Activated naive CD8-positive, alpha-beta T cell (primary cell): ENCODE measurements around the gene TMEM134.
"Not testable (repeated sequence)": the region's sequence is repeated elsewhere in the genome, so short reads cannot be mapped to it uniquely, and the experiment has no call there.

Experiments used
- H3K27ac Mint-ChIP-seq: one replicate; pipeline ENCODE4 v1.8.0; 2021; ENCODE audit warnings: mixed read lengths
- H3K27me3 Mint-ChIP-seq: one replicate; pipeline ENCODE4 v1.8.0; 2021; ENCODE audit warnings: mixed read lengths
- H3K36me3 Mint-ChIP-seq: one replicate; pipeline ENCODE4 v1.8.0; 2021; ENCODE audit warnings: mixed read lengths
- H3K4me1 Mint-ChIP-seq: one replicate; pipeline ENCODE4 v1.8.0; 2021; ENCODE audit warnings: low read depth, mixed read lengths
- H3K4me3 Mint-ChIP-seq: one replicate; pipeline ENCODE4 v1.8.0; 2021; ENCODE audit warnings: mild to moderate bottlenecking, mixed read lengths
- H3K9me3 Mint-ChIP-seq: one replicate; pipeline ENCODE4 v1.8.0; 2021; ENCODE audit warnings: low read depth, mixed read lengths

The TMEM134 gene

DNA sequence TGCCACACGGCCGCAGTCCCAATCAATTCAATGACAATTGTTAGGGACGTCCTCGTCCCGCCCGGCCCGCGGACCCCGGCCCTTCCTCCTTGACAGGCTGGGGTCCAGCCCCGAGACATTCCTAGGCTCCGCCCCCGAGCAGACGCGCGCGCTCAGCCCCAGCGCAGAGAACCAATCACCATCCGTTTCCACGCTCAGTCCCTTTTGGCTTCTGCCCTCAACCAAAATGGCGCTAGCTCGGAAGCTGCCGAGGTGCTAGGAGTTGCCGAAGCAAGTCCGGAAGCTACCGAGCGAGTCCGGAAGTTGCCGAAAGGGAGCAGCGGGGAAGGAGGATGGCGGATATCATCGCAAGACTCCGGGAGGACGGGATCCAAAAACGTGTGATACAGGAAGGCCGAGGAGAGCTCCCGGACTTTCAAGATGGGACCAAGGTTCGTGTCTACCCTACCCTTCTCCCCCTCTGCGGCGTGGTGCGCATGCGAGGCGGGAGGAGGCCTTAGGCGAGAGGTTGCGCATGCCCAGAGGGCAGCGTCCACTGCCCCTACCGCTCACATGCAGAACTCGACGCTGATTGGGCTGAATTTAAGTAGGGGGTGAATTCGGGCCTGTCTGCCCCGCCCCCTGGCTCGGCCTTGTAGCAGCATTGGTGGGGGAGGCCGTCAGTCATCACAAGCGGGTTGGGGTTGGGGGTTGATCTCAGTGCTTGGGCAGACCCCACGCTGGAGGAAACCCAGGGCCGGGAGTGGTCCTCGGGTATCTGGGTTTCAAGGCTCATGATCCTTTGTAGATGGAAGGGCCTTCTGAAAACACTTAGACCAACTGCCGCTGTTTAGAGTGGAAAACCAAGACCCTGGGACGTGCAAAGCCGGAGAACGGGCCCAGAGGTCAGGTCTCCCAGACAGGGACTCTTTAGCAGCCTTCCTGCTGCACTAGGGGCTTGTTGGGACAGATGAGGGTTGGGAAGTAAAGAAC, 14.1 kb upstream of the TMEM134 start, which contains the start of gene AIP:
Gene AIP, plus strand, starts transcription at position 200 of the 972 bp plus-strand sequence. Its CDS starts 133 bp downstream, at position 333.
- Mint-ChIP-seq H3K27me3 (no peaks in the 10 kb centered on the region), H3K27ac (peak within 1 kb of the TSS; percentile 99), H3K9me3 (no peaks in the 10 kb centered on the region), H3K4me1 (peaks cover 56% of the 10 kb centered on the region), H3K4me3 (peak within 1 kb of the TSS; percentile 93), H3K36me3 (peaks cover 6% of the 10 kb centered on the region)

DNA sequence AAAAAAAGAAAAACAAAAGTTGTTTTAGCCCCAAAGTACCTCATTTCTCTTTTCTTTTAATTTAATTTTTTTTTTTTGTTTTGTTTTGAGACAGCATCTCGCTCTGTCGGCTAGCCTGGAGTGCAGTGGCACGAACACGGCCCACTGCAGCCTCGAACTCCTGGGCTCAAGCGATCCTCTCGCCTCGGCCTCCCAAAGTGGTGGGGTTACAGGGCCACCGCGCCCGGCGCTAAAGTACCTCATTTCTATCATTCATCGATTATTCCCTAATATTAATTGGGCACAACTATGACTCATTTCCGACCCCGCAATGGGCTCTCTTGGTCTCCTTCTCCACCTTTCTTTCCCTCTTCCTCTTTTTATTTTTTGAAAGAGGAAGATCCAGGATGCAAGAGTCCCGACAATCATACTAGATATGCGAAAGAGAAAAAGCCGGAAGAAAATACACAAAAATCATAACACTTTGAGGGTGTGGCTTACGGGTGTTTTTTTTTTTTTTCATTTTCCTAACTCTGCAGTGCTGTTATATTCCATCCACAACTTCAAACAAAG, 13.3 kb upstream of the TMEM134 start:
- Mint-ChIP-seq H3K27me3 (no peaks in the 10 kb centered on the region), H3K4me1 (peaks cover 49% of the 10 kb centered on the region), H3K9me3 (no peaks in the 10 kb centered on the region), H3K36me3 (no peaks in the 10 kb centered on the region), H3K27ac (peak overlapping the region; percentile 99), H3K4me3 (peak overlapping the region; percentile 93)

DNA sequence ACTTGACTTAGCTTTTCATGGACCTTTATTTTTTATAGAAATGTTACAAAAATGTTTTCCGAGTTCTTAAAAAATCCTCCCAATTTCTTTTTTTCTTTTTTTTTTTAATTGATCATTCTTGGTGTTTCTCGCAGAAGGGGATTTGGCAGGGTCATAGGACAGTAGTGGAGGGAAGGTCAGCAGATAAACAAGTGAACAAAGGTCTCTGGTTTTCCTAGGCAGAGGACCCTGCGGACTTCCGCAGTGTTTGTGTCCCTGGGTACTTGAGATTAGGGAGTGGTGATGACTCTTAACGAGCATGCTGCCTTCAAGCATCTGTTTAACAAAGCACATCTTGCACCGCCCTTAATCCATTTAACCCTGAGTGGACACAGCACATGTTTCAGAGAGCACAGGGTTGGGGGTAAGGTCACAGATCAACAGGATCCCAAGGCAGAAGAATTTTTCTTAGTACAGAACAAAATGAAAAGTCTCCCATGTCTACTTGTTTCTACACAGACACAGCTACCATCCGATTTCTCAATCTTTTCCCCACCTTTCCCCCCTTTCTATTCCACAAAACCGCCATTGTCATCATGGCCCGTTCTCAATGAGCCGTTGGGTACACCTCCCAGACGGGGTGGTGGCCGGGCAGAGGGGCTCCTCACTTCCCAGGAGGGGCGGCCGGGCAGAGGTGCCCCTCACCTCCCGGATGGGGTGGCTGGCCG, 8.4 kb upstream of the TMEM134 start:
- H3K27ac Mint-ChIP-seq, H3K36me3 Mint-ChIP-seq, H3K9me3 Mint-ChIP-seq, H3K4me1 Mint-ChIP-seq, H3K27me3 Mint-ChIP-seq, H3K4me3 Mint-ChIP-seq: not testable (repeated sequence)

DNA sequence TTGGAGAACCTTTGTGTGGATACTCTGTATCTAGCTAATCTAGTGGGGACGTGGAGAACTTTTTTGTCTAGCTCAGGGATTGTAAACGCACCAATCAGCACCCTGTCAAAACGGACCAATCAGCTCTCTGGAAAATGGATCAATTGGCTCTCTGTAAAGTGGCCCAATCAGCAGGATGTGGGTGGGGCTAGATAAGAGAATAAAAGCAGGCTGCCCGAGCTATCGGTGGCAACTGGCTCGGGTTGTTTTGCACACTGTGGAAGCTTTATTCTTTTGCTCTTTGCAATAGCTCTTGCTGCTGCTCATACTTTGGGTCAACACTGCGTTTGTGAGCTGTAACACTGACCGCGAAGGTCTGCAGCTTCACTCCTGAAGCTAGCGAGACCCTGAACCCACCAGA, 7.6 kb upstream of the TMEM134 start:
- not testable (repeated sequence) for H3K27ac Mint-ChIP-seq, H3K27me3 Mint-ChIP-seq, H3K9me3 Mint-ChIP-seq, H3K4me1 Mint-ChIP-seq, H3K4me3 Mint-ChIP-seq, H3K36me3 Mint-ChIP-seq

DNA sequence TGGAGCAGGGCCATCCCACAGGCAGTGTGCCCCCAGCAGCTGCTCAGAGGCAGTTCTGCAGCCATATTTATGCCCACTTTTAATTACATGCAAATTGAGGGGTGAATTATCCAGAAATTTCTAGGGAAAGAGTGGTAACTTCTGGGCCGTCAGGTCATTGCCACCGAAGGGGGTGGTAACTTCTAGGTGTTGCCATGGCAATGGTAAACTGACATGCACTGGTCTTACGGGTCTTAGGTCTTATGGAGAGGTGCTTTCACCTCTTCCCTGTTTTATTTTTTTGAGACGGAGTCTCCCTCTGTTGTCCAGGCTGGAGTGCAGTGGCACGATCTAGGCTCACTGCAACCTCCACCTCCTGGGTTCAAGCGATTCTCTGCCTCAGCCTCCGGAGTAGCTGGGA, 3.8 kb upstream of the TMEM134 start:
- no peak overlapping the region for H3K27ac Mint-ChIP-seq
- H3K9me3 Mint-ChIP-seq = no peaks in the 10 kb centered on the region
- no peaks in the 10 kb centered on the region for H3K36me3 Mint-ChIP-seq
- peaks cover 5% of the 10 kb centered on the region for H3K4me1 Mint-ChIP-seq
- H3K4me3 Mint-ChIP-seq = no peak overlapping the region
- no peaks in the 10 kb centered on the region for H3K27me3 Mint-ChIP-seq

DNA sequence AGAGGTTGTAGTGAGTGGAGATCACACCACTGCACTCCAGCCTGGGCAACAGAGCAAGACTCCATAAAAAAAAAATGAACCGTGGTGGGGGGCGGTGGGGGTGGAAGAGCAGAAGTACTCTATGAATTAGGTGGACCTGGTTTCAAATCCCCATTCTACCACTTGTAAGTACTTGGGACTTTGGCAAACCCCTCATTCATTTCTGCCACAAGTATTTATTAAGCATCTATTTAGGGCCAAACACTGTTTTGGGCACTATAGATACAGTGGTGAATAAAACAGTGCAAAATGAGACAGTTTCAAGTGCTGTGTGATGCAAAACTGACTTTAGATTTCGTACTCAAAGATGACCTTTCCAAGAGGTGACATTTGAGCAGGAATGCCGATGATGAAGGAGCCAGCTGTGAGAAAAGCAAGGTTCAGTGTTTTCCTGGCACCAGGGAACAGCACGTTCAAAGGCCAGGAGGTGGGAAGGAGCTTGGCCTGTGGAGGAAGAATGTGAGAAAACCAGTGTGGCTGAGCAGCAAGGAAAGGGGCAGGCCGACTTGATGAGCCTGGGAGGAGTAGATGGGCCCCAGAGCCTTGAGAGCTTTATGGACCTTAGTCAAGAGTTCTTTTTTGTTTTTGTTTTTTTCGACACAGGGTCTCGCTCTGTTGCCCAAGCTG, 1.4 kb upstream of the TMEM134 start:
- Mint-ChIP-seq H3K27me3 (no peaks in the 10 kb centered on the region), H3K36me3 (no peaks in the 10 kb centered on the region), H3K27ac (no peak overlapping the region), H3K9me3 (no peaks in the 10 kb centered on the region), H3K4me1 (peaks cover 17% of the 10 kb centered on the region), H3K4me3 (peak overlapping the region; percentile 77)

DNA sequence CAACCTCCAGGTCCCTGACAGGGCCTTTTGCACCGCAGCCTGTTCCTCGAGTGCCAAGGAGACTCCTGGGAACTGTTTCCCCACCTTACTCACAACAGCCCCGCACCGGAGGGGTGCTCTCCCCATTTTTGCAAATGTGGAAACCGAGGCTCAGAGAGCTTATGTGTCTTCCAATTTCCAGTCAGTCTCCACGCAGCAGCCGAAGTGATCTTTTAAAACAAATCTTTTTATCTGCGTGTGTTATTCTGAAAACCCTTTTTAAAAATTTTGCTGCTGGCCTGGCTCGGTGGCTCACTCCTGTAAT, 409 bp upstream of the TMEM134 start:
- Mint-ChIP-seq H3K27ac (peak overlapping the region; percentile 64), H3K4me3 (peak overlapping the region; percentile 77), H3K27me3 (no peaks in the 10 kb centered on the region), H3K36me3 (no peaks in the 10 kb centered on the region), H3K4me1 (peaks cover 21% of the 10 kb centered on the region), H3K9me3 (no peaks in the 10 kb centered on the region)

DNA sequence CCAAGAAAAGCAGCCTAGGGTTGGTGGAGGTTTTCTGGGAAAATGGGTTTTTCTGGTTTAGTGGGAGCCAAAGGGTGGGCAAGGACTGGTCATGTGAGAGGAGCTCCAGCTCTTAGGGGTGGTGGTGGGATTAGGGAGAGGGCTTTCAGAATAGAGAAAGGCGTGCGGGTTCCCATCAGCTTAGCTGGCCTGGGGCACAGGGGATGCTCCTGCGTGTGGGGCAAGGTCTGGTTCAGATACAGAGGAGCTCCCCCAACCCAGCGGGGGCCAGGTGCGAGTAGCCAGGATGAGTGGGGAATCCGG, 644 bp downstream of the TMEM134 start:
- Mint-ChIP-seq H3K27me3 (no peaks in the 10 kb centered on the region), H3K36me3 (no peaks in the 10 kb centered on the region), H3K4me3 (peak overlapping the region; percentile 90), H3K9me3 (no peaks in the 10 kb centered on the region), H3K27ac (peak overlapping the region; percentile 88), H3K4me1 (peaks cover 29% of the 10 kb centered on the region)

DNA sequence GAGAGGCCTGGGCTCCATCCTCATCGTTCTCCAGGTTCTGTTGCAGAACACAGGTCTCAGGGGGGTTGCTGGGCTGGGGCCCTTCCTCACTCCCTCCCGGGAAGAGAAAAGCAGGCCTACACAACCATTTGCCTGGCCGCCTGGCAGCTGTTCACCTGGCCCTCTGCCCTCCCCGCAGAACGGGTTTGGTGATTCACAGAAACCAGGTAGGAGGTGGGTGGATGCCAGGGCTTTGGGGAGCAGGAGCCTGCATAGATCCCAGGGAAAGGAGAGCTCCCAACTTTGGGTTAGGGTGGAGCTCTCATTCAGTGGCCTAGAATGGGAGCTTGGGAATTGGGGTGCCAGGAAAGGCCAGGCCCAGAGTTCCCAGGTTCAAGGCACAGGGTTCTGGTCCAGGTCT, 995 bp downstream of the TMEM134 start:
- no peaks in the 10 kb centered on the region for H3K27me3 Mint-ChIP-seq
- H3K36me3 Mint-ChIP-seq = no peaks in the 10 kb centered on the region
- peak overlapping the region; percentile 90 for H3K4me3 Mint-ChIP-seq
- H3K4me1 Mint-ChIP-seq = peaks cover 30% of the 10 kb centered on the region
- no peaks in the 10 kb centered on the region for H3K9me3 Mint-ChIP-seq
- peak overlapping the region; percentile 88 for H3K27ac Mint-ChIP-seq

DNA sequence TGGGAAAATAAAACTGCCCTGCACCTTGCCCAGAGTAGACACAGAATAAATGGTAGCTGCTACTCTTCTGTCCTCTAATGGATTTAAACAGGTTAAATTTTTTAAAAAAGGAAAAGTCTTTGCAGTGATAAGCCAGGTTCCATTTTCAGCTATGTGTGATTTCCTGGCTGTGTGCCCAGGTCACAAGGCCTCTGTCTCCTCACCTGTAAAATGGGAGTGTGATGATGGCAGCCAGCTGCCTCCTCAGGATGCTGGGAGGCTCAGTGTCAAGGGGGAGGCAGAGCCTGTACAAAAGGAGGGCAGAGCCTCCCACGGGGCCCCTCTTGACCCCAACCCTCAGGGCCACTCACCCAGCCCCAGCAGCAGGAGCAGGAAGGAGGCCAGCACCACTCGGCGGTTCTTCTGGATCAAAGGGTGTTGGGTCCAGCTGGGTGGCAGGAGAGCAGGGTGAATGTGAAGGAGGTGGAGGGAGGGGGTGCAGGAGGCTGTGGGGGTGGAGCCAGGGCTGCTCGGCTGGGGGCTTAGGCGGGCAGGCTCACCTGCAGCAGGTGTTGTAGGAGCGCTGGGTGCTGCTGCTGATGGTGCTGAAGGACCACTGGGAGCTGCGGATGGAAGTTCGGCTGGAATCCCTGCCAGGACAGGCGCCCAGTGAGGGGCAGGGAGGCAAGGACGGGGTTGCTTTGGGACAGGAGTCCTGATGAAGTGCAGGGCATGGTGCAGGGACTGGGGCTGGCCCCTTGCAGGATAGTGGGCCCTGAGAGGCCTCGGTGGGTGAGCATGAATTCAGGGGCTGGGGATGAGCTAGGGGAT, 1.9 kb downstream of the TMEM134 start:
- Mint-ChIP-seq H3K36me3 (no peaks in the 10 kb centered on the region), H3K27ac (peak overlapping the region; percentile 81), H3K4me1 (peaks cover 30% of the 10 kb centered on the region), H3K4me3 (peak overlapping the region; percentile 90), H3K27me3 (no peaks in the 10 kb centered on the region), H3K9me3 (no peaks in the 10 kb centered on the region)

DNA sequence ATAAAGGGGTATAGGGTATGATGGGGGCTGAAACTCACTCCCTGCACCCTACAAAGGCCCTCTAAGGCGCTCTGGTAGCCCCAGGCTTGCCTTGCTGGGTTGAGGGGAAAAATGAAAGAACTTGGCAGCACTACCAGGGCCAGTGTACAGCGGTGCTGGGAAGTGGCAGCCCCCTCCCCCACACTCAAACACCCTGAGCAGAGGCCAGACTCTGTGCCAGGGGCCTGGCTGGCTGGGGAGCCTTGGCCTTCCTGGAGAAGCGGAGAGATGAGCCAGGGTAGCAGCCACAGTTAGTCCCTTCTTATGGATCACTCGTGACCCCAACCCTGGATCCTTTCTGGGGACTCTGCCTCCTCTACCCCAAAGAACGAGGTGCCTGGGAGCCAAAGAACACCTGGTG, 2.7 kb downstream of the TMEM134 start:
- no peaks in the 10 kb centered on the region for H3K9me3 Mint-ChIP-seq
- peak overlapping the region; percentile 42 for H3K4me3 Mint-ChIP-seq
- peak overlapping the region; percentile 58 for H3K27ac Mint-ChIP-seq
- peaks cover 30% of the 10 kb centered on the region for H3K4me1 Mint-ChIP-seq
- H3K27me3 Mint-ChIP-seq = no peaks in the 10 kb centered on the region
- H3K36me3 Mint-ChIP-seq = no peaks in the 10 kb centered on the region

DNA sequence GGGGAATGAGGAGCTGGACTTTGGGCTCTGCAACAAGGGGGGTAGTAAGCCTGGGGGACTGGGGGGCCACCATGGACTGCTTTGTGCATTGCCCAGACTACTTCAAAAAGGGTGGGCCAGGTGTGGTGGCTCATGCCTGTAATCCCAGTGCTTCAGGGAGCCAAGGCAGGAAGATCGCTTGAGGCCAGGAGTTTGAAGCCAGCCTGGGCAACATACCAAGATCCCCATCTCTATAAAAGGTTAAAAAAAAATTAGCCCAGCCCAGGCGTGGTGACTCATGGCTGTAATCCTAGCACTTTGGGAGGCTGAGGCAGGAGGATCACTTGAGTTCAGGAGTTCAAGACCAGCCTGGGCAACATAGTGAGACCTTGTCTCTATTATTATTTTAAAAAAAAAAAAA, 3.5 kb downstream of the TMEM134 start:
- Mint-ChIP-seq H3K4me1 (peaks cover 30% of the 10 kb centered on the region), H3K4me3 (peak overlapping the region; percentile 87), H3K27ac (peak overlapping the region; percentile 91)
- not testable (repeated sequence) for H3K9me3 Mint-ChIP-seq, H3K27me3 Mint-ChIP-seq, H3K36me3 Mint-ChIP-seq

DNA sequence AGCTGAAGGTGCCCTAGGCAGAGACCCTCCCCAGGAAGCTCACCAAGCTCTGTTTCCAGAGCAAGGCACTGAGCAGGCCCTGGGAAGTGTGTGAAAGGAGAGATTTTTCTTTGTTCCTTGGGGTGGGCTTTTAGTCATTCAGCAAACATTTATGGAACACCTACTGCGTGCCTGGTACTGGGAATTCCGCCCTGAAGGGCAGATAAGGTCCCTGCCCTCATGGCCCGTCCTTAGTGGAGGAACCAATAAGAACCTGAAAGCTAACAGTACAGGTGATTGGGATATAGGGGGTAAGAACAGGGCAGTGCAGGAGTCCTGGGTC, 3.9 kb downstream of the TMEM134 start:
- no peaks in the 10 kb centered on the region for H3K36me3 Mint-ChIP-seq

DNA sequence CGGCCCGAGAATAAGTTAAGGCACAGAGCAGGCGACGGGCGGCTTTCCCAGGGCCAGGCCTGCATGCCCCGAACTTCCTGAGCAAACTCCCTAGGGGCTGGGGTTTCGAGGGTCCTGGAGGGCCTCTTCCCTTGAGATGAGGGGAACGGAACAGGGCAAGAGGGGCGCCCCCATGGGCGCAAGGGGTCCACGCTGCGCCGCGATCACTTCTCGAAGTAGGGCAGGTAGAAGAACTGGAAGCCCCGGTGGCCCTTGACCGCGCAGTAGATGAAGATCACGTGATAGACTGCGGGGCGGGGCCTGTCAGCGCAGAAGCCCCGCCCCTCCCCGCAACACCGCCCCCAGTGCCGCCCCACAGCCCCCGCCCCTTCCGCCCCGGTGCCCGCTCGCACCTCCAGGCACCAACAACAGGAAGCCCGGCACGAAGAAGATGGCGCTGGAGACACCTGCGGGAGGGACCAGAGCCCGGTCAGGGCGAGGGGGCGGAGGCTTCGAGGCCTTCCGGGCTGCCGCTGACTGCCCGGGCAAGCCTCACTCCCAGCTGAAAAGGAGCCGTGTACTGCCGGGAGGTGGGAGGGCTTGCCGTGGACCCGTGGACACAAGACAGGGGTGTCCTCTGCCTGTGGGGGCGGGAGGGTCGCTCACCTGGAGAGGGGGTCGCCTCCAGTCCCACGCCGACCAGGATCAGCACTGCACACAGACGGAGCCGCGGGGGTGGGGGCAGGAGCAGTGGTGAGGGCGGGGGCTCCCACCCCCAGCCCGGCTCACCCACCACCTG, 4.5 kb downstream of the TMEM134 start:
- Mint-ChIP-seq H3K27ac (peak overlapping the region; percentile 91), H3K36me3 (no peaks in the 10 kb centered on the region), H3K4me3 (peak overlapping the region; percentile 87), H3K27me3 (no peaks in the 10 kb centered on the region), H3K4me1 (peaks cover 33% of the 10 kb centered on the region), H3K9me3 (no peaks in the 10 kb centered on the region)

More for the DNA sequence above, 3.9 kb downstream of the TMEM134 start:
- Mint-ChIP-seq H3K27ac (peak overlapping the region; percentile 91), H3K9me3 (no peaks in the 10 kb centered on the region), H3K4me3 (peak overlapping the region; percentile 87), H3K4me1 (peaks cover 30% of the 10 kb centered on the region), H3K27me3 (no peaks in the 10 kb centered on the region)
